ENCODE data around the gene TMBIM6.
A peak's percentile ranks its signal among the peaks of the same experiment; 100 is the strongest.

TMBIM6 gene

GRCh38 chr12:49740930-49741881, at the start of gene TMBIM6:
TMBIM6 (plus strand) TSS chr12:49741557; CDS start chr12:49752494, 10,937 bp downstream.
- Histone ChIP-seq H3K9me3 (ENCODE audit: control insufficient read depth, insufficient read depth, low read depth, low read length) (no peaks in the 10 kb centered on the region), H3K27ac (ENCODE audit: extremely low read depth, low read depth, low read length) (peak within 1 kb of the TSS; percentile 92), H3K36me3 (ENCODE audit: control insufficient read depth in 2 of 2, insufficient read depth in 1 of 2, low read length in 2 of 2) (peaks cover 5 to 16% of the 10 kb centered on the region in 2 experiments; a peak in 2 of 3 replicates), H3K4me3 (ENCODE audit: low read depth, low read length) (peak within 1 kb of the TSS; percentile 74), H3K4me1 (ENCODE audit: control insufficient read depth, insufficient read depth, low read length) (peaks cover 11% of the 10 kb centered on the region)
- ChIA-PET CTCF (interaction anchor here (0.6 to 2.7 kb wide), 46 partner anchors 9 to 1847 kb away, joined by 3 to 20 read pairs (median 4); no protein-coding TSS in a partner anchor), POLR2A (interaction anchor here (0.6 to 1.9 kb wide), 56 partner anchors 9 to 591 kb away, joined by 3 to 15 read pairs (median 4); partner anchors contain the start of genes BCDIN3D, CERS5, COX14 and NCKAP5L)
- TF ChIP-seq PRDM10 (tag by site-specific recombination; IDR thresholded peaks at IDR 0.05) = 0 out of 2 replicates have a peak, but pooled peaks have one; percentile 8
- no peak for TF ChIP-seq ZNF202 (tag by site-specific recombination; IDR thresholded peaks at IDR 0.05; ENCODE audit: borderline replicate concordance)
- TF ChIP-seq KLF16 (tag by site-specific recombination; IDR thresholded peaks at IDR 0.05) = peak; percentile 86
- TF ChIP-seq CTCF (tag by site-specific recombination; IDR thresholded peaks at IDR 0.05) = peak; percentile 94
- peak; percentile 26; the same call in 1 of the 2 replicates for TF ChIP-seq SCRT2 (tag by site-specific recombination; IDR thresholded peaks at IDR 0.05)
- peak; percentile 73 for TF ChIP-seq KLF1 (tag by site-specific recombination; IDR thresholded peaks at IDR 0.05)
- TF ChIP-seq ZNF10 (tag by site-specific recombination; IDR thresholded peaks at IDR 0.05) = peak; percentile 79; the same call in 1 of the 2 replicates
- peak; percentile 65; the same call in 1 of the 2 replicates for TF ChIP-seq KLF9 (tag by site-specific recombination; IDR thresholded peaks at IDR 0.05; ENCODE audit: low read depth)
- TF ChIP-seq ZNF133 (tag by site-specific recombination; IDR thresholded peaks at IDR 0.05) = no peak
- TF ChIP-seq BCL11B (tag by site-specific recombination; IDR thresholded peaks at IDR 0.05; ENCODE audit: low read depth) = peak; percentile 93
- peak; percentile 93; the same call in 1 of the 2 replicates for TF ChIP-seq KLF7 (tag by site-specific recombination; IDR thresholded peaks at IDR 0.05; ENCODE audit: borderline replicate concordance)
- no peak for TF ChIP-seq ZNF157 (tag by site-specific recombination; IDR thresholded peaks at IDR 0.05)
- TF ChIP-seq ZNF791 (tag by site-specific recombination; IDR thresholded peaks at IDR 0.05) = no peak
- TF ChIP-seq ZNF530 (tag by site-specific recombination; IDR thresholded peaks at IDR 0.05; ENCODE audit: low read depth) = no peak
- 0 out of 2 replicates have a peak, but pooled peaks have one; percentile 10 for TF ChIP-seq INSM2 (tag by site-specific recombination; IDR thresholded peaks at IDR 0.05)
- TF ChIP-seq ZNF629 (tag by site-specific recombination; IDR thresholded peaks at IDR 0.05) = 0 out of 2 replicates have a peak, but pooled peaks have one; percentile 7
- TF ChIP-seq ZNF335 (tag by site-specific recombination; conservative IDR thresholded peaks at IDR 0.05) = peak; percentile 60
- peak; percentile 88 for TF ChIP-seq ZXDB (tag by site-specific recombination; IDR thresholded peaks at IDR 0.05)
- peak; percentile 80 for TF ChIP-seq ZNF518A (tag by site-specific recombination; conservative IDR thresholded peaks at IDR 0.05; ENCODE audit: low read depth)
- TF ChIP-seq HOXD13 (CRISPR knock-in tag; IDR thresholded peaks at IDR 0.05; ENCODE audit: borderline replicate concordance) = no peak
- TF ChIP-seq ZSCAN30 (tag by site-specific recombination; IDR thresholded peaks at IDR 0.05) = peak; percentile 7; the same call in 1 of the 2 replicates
- no peak for TF ChIP-seq ZBTB6 (tag by site-specific recombination; IDR thresholded peaks at IDR 0.05)
- peak; percentile 74 for TF ChIP-seq PRDM1 (tag by site-specific recombination; IDR thresholded peaks at IDR 0.05)
